HG02588 (cell line): ENCODE results near the gene CASP2.
"Not testable (repeated sequence)": the region's sequence is repeated elsewhere in the genome, so short reads cannot be mapped to it uniquely, and the experiment has no call there.

Experiments
- ATAC-seq: cut with Tn5 transposase; IDR thresholded peaks from one replicate; pipeline ENCODE4 v1.9.1; 2021; ENCODE audit warnings: mild to moderate bottlenecking, moderate library complexity; ENCODE audit not compliant: unreplicated experiment

CASP2 gene

DNA sequence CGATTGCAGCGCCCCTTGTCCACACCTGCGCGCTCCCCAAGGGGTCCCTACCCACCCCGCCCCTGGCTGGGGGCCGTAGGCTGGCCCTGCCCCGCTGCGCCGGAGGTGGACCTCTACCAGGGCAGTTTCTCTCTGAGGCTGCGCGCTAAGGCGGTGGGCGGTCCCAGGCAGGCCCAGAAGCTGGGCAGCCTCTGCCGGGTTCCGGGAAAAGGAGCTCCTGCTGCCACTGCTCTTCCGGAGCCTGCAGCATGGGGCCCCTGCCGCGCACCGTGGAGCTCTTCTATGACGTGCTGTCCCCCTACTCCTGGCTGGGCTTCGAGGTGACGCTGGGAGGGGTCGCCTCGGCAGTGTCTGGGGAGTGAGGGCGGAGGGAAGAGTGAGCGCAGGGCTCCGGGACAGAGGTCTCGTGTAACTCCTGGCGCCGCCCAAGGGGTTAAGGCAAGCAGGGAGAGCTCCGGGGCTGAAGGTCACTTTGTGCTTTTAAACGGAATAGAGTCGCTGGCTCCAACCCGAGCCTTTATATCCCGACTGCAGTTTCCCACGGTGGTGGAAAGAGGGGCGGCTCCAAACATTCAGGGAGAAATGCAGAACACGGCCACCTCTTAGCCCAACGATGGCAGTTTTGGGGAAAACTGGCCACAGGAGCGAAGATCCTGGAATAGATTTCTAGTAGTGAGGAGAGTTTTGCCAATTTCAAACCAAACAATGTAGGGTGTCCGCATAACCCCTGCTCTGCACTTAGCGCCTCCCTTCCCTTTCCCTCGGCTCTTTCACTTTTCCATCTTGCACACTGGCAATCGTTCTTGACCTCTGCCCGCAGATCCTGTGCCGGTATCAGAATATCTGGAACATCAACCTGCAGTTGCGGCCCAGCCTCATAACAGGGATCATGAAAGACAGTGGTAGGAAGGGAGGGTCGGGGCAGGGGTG lies 24.6 kb upstream of the CASP2 start, which contains the start of gene GSTK1:
Gene GSTK1, plus strand, starts transcription at position 176 of the 930 bp plus-strand sequence. Its CDS starts 73 bp downstream, at position 249.
- peak; percentile 97 for ATAC-seq

DNA sequence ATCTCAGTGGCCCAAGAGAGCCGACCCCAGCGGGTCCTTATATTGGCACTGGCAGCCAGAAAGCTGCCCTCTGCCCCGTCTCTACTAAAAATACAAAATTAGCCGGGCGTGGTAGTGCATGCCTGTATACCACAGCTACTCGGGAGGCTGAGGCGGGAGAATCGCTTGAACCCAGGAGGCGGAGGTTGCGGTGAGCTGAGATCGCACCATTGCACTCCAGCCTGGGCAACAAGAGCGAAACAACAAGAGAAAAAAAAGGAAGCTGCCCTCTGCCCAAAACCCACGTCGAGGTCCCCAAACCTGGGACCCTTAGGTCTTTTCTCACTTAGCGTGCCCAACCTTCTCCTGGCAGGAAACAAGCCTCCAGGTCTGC lies 24.0 kb upstream of the CASP2 start:
- not testable (repeated sequence) for ATAC-seq

DNA sequence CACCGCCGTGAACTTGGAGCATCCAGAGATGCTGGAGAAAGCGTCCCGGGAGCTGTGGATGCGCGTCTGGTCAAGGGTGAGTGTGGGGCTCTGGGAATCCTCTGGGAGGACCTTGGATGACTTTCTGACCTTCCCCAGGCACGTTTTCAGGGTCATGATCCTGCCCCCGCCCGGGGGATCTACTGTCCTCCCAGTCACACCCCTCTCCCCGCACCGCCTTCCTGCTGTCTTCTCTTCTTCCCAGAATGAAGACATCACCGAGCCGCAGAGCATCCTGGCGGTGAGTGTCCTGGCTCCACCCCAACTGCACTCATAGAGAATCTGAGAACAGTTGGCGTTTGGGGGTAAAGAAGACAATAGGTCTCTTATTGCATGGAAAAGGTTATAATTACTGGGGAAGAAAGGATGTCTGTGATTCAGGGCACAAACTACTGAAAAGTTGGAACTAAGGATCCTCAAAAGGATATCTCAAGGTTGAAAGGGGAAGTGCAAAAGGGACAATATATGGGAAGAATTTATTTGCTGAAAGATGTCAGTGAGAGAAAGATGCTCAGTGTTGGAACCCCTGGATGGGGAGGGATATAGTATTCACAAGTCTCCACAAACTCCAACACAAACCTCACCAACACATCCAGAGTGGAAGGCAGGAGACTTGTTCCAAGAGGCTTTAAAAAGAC lies 23.0 kb upstream of the CASP2 start:
- ATAC-seq = no peak

DNA sequence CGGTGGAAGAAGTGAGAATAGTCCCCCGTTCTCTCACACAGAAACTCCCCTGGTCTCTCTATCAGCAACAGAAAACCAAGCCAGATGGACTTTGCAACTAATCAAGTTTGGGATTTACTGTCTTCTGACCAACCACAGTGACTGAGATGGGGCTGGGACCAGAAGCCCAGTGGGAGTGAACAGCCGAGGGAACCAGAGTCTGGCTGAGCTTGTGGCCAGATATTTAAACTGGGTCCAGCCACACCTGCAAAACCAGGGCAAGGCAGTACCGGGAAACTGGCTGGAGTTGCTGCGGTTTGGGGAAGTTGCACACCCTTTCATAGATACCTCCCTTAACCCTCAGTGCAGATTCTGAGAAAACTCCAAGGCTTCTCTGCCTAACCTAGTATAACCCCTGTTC lies 18.9 kb upstream of the CASP2 start:
- no peak for ATAC-seq

DNA sequence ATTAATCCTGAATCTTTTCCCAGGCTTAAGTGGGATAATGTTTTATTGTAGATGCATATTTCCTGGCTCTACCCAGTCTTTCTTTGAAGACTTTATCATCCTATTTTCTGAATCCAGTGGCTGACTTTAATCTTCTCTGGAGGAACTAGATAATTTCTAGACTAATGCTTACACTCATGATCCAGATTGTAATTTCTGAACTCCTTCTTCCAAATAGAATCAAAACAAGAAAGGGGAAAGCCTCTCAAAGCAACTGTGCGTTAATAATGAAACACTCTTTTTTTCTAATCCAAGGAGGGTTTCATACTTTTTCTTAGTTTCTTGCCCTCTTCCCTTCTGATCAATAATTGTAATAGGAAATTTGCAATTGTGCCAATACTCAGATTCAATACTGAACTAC lies 16.9 kb upstream of the CASP2 start:
- no peak for ATAC-seq

DNA sequence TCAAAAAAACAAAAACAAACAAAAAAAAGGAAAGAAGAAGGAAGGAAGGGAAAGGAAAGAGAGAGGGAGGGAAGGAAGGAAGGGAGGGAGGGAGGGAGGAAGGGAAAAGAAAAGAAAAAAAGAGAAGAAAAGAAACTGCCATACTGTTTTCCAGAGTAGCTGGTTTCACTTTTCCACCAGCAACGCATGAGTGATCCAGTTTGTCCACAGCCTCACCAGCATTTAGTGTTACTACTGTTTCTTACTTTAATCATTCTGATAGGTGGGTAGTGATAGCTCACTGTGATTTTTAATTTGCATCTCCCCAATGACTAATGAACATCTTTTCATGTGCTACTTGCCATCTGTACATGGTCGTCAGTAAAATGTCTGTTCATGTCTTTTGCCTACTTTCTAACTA lies 15.3 kb upstream of the CASP2 start:
- no peak for ATAC-seq

DNA sequence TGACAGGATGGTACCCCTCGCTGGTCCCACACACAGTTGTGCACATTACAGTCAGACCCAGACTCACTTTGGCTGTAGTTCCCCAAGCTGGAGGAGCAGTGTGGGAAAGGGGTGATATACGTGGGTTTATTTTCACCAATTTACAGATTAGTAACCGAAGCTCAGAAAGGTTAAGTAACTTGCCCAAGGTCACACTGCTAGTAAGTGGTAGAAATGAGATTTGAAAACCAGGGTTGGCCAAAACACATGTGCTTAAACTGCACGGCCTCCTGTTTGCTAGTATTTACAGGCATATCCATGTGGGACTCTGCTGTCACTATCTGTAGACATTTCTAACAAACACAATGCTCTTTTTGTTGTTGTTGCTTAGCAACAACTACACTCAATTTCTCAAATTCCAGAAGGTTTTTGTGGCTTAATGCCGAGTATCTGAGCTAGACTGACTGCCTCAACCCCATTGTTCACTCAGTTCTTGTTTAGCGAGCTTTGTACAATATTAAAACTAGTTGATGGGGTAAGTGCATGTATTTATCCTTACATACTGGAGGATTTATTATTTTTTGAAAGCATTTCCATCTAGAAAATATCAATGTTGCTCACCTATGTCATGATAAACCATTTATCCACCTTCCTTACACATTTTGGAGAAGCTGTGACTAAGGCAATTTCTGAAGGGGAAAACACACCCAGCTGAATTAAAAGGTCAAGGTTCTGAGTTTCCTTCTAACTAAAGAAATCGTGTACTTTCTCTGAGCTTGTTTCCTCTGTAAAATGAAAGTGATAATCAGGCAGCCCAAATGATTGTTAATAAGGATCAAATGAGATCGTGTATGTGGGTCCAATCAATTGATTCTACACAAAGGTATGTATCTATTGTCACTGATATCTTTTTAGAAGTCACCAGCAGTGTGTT lies 8.7 kb upstream of the CASP2 start:
- ATAC-seq = no peak

DNA sequence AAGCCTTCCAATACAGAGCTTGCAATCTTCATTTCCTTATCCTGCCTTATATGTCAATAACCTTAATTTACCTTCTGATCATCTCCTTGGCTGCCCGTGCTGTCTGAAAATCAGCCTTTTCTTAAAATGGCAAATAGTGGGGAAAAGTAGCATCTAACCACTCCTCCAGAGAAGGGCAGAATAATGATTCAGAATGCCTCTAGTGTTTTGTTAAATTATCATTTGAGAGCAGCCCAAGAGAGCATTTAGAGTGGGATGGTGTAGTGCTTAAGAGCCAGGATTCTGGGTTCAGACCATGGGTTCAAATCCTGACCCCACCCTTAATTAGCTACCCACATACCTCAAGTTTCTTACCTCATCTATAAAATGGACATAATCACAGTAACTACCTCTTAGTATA lies 8.0 kb upstream of the CASP2 start:
- ATAC-seq = no peak

DNA sequence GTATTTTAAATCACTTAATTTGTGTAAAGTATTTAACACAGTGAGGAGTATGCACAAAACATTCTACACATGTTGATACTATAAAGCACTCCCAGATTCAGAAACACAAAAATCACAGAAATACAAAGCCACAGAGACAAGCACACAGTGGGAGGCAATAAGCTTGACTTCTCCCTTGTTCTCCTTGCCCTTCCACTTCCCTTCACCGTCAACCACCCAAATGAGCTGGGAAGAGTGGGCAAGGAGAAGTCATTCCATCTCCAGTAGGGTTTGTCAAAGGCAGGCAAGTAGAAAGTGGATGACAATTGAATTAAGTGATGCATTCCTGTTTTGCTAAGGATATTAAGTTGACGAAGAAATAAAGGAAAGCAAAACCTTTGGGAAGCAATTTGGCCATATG lies 7.6 kb upstream of the CASP2 start:
- ATAC-seq = no peak

DNA sequence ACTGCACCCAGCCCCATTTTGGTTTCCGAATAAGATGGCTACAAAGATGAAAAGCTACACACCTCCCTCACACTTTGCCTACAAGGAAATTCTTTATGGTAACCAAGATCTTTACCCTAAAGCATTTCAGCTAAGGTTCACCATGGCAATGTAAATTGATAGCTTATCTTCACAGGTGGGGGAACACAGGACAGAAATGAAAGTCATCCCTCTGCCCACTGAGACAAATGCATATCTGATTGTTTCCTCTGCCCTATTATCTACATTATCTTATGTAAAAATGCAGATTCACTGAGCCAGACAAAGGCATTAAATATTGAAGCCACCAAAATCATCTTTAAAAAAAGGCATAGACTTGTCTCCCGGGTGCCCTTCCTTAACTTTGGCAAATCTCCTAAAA lies 6.6 kb upstream of the CASP2 start:
- no peak for ATAC-seq

DNA sequence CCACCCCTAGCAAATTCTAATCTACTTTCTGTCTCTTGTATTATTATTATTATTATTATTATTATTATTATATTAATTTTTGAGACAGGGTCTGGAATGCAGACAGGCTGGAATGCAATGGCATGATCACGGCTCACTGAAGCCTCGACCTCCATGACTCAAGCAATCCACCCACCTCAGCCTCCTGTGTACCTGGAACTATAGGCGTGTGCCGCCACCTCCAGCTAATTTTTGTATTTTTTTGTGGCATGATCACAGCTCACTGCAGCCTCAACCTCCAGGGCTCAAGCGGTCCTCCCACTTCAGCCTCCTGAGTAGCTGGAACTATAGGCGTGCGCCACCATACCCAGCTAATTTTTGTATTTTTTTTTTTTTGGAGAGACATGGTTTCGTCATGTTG lies 6.0 kb upstream of the CASP2 start:
- ATAC-seq = no peak

DNA sequence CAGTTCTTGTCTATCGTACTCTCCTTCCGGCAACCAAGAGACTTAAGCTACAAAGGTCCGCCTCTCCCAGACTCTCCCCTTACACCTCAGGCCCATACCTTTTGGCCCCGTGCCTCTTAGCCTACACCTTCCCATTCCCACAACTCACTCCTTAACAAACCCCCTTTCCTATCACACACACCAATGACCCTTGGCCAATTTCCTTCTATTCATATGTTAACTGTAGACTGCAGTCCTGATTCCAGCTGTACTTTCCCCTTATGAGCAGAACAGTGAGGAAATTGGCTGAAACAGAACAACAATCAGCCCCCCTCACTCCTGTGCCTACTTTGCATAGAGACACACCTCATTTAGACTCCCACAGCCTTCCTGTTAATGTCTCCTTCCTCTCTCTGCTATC lies 4.8 kb upstream of the CASP2 start:
- no peak for ATAC-seq

DNA sequence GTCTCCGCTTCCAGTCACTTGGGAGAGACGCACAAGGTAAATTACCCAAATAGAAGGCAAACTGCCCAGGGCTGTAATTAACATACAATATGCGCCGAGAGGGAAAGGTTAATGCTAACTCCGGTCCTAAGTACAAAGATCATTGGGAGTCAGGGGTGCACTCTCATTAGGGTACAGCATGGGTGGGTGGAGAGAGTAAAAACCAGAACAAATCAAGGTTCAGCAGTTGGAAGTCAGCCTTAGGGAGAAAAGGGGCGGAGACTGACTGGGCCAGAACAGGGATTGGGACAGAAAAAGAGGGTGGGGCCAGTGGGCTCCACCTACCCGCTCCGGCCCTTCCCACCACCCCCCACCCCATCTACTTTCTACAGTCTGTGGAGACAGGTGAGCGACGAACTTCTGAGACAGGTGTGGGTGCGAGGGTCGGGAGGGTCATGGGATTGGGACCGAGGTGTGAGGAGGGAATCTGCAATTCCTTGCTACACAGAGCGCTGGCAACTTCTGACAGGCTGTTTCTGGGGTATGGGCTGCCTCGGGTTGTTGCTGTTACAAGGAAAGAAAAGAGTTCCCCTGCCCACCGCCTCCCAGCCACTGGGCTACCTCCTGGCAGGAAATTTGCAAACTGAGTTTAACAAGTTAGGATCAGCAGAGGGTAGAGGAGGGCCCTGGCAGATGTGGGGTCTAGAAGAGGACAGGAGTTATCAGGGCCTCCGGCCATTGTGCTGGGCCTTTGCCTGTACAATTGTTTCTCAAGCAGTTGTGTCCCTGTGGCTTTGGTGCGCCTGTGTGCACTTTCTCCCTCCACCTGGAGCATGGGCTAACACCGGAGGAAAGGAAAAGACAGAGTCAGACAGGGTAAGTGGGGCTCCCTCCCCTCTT lies 3.3 kb upstream of the CASP2 start, which contains the start of gene TMEM139:
Gene TMEM139, plus strand, starts transcription at position 368 of the 879 bp plus-strand sequence. CDS start 1,000 bp downstream, outside the sequence.
- ATAC-seq = no peak

DNA sequence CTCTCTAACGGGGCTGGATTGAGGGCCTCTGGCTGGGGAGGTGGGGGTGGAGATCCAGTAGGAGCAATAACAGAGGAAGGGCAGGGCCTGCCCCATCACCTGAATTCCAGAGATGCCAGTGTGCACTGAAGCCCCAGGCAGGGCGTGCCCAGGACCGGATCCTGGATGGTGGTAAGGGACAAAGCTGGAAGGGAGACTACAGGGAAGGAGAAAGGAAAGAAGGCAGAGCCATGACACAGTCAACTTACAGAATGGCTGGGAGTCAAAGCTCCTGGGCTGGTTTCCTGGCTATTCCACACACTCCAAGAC lies 2.7 kb upstream of the CASP2 start:
- ATAC-seq = no peak

DNA sequence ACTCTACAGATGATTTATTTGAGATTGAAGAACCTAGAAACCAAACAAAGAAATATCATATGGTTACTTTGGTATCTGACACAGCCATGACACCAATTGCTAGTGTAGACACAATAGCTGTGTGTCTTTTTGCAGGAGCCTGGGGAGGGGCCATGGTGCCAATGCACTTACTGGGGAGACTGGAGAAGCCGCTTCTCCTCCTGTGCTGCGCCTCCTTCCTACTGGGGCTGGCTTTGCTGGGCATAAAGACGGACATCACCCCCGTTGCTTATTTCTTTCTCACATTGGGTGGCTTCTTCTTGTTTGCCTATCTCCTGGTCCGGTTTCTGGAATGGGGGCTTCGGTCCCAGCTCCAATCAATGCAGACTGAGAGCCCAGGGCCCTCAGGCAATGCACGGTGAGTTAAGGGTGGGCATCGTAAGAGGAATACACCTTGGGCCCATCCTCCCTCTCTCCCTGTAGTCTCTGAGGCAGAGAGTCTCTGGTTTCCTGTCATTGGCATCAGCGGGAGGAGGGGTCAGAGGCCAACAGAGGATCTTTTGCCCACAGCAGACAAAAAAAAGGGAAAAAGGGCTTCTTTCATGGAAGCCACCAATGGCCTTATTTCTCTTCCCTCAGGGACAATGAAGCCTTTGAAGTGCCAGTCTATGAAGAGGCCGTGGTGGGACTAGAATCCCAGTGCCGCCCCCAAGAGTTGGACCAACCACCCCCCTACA lies 2.2 kb upstream of the CASP2 start:
- ATAC-seq = no peak

DNA sequence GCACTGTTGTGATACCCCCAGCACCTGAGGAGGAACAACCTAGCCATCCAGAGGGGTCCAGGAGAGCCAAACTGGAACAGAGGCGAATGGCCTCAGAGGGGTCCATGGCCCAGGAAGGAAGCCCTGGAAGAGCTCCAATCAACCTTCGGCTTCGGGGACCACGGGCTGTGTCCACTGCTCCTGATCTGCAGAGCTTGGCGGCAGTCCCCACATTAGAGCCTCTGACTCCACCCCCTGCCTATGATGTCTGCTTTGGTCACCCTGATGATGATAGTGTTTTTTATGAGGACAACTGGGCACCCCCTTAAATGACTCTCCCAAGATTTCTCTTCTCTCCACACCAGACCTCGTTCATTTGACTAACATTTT lies 1.6 kb upstream of the CASP2 start:
- no peak for ATAC-seq

DNA sequence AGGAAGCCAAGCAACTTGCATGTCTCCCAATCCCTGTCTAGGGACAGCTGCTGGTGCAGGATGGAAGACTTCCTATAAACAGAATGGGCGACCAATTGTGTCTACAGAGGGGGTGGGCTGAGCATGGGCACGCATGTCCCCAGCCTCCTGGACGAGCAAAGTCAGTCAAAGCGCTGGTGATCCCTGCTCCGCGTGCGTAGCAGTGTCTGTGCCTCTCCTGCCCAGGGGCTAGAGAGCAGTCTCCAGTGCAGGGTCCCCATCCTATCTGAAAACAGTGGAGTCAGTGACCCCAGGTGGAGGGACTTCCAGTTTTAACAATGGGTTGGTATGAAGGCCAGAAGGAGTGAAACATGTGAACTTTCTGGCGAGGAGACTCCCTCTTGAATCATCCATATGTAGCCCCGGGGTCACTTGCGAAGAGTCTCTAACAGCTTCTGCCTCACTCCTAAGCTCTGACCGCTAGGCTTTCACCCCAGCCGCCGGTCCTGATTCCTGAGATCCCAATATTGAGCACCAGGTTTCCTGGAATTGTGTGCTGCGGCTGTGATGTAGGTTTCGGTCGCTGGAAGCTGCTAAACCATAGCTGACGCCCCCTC lies 714 bp upstream of the CASP2 start:
- no peak for ATAC-seq

DNA sequence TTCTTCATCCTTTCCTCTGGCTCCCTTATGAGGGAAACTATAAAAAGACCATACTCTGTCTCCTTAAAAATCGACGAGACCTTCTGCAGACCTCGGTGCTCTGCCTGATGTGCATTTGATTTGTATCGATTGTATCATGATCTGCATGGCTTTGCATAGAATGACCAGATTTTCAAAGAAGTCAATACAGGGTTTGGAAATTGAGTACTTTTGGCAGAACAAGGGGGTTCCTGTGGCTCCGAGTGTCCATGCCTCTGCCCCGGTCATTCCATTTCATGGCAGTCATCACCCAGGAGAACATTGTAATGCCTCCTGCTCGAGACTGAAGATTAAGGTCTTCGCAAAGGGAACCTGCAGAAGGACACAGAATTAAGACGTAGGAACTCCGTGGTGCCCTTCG lies 685 bp downstream of the CASP2 start:
- ATAC-seq = no peak

DNA sequence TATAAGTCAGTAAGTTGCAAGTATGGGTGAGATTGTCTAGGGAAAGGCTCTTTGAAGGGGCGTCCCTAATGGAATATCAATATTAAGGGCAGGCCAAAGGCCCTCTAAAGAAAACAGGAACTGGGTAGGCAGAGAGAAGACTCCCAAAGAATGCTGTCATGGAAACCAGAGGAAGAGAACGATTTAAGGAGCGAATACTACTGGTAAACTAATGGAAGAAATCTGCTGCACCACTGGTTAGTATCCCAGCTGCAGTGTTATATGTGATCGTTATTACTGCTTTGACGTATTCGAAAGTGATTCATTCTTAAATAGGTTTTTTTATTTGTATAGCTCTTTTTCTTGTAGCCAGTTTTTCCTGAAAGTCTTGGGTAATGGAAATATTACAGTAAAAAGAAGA lies 1.3 kb downstream of the CASP2 start:
- ATAC-seq = no peak
